ENCODE data around the gene PDK2.
"Not testable (repeated sequence)": the region's sequence is repeated elsewhere in the genome, so short reads cannot be mapped to it uniquely, and the experiment has no call there.

Gene PDK2

DNA sequence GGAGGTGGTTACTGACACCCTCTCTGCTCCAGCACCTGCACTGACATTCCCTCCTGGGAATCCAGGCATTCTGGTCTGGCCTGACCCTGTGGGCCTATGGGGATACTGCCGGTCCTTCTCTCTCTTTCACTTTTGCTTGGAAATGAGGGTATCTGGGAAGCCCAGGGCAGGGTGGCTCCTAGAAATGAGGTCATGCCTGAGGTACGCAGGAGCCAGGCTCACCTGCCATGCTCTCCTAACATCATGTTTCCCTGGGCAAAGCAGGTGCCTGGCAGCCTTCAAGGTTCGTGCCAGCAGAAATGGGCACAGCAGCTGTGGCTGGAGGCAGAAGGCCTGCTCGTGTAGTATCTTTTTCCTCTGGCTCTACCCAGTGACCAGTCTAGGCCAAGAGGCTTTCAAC, 35.9 kb upstream of the PDK2 start:
- DNase-seq: no peak

DNA sequence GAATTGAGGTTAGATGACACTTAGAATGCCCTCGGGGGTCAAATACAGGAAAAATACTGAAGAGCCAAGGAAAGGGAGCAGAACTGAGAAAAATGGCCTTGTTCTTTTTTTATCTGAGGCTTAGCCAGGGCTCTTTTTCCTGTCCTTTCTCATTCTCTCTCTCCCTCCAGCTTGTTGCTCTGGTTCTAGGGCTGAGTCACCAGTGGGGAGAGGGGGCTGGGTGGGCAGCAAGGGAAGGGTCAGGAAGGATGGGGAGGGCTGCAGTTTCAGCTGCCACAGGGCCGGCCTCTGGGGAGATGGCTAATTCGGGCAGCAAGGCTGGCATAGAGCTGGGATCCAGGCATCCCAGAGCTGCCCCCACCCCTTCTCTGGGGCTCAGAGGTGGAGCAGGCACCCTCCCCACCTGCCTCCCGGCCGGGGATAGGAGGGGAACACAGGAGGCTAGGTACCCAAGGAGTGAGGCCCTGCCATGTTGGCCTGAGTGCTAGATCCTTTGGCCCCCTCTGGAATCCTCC, 35.3 kb upstream of the PDK2 start:
- DNase-seq: no peak

DNA sequence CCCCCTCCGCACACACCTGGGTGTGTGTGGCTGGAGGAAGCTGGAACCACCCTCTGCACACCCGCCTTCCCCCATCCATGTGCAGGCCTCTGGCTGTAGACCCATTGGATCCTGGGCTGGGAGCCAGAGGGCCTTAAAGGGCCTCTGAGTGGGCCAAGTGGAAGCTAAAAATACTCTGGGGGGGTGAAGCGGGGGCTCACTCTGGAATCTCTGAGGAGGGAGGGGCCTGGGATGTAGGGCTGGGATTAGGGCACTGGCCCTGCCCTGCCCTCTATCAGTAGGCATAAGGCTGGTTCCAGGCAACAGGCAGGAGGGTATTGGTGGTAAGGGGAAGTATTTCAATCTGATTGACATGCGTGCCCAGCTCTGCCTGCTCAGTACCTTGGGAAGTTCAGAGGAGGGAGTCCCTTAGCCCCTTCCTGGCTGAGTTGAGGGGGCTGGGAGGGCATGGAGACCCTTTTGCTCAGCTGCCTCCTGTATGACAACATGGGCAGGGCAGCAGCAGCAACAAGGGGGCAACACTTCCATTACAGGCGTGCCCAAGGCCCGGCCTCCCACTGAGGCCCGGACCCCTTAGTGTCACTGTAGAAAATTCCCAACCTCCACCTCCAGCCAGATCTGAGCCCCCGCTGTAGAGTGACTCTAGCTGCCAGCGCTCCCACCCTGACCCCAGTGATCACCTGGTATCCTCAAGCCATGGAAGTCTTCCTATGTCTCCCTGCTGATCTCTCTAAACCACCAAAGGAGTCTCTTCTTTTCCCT, 34.0 kb upstream of the PDK2 start:
- DNase-seq: no peak

DNA sequence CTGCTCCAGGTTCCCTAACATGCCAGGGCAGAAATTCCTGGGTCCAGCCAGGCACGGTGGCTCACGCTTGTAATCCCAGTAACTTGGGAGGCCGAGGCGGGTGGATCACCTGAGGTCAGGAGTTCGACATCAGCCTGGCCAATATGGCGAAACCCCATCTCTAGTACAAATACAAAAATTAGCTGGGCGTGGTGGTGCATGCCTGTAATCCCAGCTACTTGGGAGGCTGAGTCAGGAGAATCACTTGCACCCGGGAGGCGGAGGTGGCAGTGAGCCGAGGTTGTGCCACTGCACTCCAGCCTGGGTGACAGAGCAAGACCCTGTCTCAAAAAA, 33.5 kb upstream of the PDK2 start:
- DNase-seq: not testable (repeated sequence)

DNA sequence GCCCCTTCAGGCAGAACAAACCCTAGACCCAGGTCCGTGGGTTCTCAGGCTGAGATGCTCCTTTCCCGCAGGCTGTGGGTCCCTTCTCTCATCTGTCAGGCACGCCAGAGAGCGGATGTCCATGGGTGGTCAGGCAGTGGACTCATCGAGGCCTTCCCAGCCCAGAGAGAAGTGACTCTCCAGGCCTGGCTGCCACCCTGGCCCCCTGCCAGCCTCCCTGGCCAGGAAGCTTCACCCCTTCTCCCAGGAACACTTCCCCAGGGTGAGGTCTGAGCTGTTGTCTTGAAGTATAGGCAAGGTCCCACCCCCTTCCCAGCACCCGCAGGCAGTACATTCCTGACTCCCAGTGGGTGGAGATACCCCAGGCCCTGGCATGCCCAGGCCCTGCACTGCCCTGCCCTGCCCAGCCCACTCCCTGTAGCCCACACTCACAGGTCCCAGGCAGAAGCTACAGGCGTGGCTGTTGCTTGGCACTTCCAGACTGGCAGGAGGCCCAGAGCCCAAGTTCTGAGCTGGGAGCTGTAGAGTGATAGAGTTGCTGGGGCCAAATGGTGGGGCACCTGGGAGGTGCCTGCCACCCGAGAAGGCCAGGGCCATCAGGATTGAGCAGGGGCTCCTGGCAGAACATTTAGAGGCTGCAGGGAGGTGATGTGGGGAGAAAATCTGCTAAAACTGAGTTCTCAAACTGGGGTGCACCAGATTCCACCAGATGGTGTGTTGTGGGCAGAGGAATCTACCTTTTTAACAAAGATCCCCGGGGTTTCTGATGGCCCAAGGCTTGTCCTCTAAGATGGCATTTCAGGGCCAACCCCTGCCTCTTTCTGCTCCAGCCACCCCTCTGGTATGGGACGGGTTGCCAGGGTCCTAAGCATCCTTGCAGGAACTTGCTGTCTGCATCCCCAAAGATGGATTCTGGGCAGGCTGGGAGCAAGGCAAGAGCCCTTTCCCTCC, 32.6 kb upstream of the PDK2 start:
- DNase-seq: no peak

DNA sequence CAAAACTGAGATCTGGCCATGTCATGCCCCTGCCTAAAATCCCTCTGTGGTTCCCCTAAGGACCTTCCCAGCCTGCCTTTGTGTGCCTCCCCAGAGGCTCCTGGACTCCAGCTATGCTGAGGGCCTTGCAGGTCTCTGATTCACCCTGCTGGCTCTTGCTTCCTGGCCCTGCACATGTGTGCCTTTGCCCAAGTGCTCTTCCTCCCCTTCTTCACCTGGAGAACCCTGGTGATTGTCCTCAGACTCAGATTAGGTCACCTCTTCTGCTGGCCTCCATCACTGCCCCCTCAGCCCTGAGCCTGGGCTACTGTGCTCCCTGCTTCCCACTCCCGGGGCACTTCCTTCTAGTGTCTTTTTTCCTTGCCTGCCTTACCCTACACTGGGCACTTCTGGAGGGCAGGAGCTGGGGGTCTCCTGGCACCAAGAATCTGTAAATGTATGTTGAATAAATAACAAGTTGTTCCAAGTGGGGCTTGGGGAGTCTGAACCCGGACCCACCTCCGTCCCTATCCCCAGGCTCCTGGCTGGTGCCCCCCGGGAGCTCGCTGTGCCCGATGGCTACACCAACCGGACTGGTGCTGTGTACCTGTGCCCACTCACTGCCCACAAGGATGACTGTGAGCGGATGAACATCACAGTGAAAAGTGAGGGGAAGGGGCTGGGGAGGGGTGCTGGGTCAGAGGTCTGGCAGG, 31.4 kb upstream of the PDK2 start:
- no peak for DNase-seq

DNA sequence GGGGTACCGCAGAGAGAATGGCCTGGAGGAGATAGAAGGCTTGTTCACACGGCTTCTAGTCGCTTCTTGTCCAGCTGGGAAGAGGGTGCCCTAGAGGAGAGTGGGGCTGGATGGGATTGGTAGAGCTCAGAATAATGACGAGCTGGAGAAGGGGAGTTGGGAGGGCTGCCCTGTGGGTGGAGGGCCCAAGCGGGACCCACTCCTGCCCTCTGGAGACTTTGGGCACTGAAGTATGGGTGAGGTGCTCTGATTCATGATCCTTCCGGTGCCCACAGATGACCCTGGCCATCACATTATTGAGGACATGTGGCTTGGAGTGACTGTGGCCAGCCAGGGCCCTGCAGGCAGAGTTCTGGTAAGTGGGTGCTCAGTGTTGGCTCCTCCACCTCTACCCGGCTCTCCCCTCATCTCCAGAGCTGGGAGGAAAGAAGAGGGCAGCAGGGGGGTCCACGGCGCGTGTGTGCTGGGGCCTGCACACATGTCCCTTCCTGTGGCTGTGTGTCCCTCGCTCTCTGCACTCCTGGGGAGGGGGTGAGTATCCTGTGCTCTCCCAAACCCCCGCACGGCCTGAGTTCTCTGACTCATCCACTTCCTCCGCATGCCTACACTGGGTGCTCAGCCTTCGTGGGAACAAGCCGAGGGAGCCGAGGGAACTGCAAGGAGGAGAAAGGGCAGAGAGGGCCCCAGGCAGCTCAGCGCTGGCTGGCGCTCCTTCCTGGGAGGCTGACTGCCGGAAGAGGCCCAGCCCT, 30.7 kb upstream of the PDK2 start:
- DNase-seq: no peak

DNA sequence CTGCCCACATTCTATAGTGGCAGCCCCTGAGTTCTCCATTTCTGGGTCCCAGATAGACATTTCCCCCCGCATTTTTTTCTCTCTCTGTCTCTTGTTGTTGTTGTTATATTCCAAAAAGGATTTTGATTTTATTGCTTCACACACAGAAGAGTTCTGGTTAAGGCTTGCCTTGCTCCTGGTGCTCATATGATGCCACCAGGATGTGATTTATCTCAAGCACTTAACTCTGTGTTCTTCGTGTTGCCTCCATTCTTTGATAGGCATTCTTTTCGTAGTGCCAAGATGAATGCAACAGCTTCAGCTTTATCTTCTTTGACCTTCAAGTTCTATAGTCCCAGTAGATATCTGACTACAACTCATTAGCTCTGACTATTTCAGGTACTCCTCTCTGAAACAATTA, 30.1 kb upstream of the PDK2 start:
- DNase-seq: no peak

DNA sequence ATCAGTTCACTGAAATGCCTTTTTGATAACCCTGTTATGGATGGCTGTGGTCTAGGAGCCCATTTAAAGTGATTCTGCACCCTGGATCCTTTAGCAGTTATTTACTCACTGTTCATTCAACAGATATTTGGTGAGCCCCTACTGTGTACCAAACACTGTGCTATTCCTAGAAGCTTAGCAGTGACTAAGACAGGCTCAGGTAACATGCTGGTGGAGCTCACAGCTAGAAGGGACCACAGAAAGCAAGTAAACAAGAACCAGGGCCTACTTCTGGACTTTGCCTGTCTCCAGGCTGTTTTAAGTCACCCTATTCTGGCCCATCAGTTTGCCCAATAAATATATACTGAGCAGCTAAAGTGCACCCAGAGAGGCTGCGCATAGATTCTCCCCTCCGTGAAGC, 28.2 kb upstream of the PDK2 start:
- DNase-seq: no peak

DNA sequence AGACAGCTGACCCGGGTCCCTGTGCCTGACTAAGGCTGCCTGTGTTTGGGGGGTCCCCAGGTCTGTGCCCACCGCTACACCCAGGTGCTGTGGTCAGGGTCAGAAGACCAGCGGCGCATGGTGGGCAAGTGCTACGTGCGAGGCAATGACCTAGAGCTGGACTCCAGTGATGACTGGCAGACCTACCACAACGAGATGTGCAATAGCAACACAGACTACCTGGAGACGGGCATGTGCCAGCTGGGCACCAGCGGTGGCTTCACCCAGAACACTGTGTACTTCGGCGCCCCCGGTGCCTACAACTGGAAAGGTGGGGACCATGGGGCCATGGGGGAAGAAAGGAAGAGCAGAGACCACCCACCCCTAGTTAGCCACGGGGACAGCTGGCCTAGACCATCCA, 27.2 kb upstream of the PDK2 start:
- DNase-seq: no peak

DNA sequence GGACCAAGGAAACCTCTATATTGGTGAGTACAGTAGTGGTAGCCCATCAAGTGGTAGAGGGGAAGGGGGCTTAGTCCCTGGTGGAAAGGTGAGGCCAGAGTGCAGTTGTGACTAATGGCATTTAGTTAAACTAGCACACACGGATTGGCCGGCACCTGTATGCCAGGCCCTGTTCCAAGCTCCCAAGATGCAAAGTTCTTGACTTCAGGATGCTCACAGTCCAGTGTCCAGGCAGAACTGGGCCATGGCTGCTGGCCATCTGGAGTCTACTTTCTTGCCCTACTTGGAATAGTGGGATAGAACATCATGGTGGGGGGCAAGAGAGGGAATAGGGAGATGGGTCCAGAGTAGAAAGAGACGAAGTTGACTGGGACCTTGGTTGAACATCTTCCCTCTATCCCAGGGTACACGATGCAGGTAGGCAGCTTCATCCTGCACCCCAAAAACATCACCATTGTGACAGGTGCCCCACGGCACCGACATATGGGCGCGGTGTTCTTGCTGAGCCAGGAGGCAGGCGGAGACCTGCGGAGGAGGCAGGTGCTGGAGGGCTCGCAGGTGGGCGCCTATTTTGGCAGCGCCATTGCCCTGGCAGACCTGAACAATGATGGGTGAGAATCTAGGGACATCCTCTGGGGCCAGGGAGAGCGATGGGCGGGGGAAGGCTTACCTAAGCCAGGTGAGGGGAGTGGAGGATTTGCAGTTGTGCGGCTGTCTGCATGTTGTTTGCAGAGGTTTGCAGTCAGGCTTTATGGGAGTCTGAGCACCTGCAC, 24.1 kb upstream of the PDK2 start:
- no peak for DNase-seq

DNA sequence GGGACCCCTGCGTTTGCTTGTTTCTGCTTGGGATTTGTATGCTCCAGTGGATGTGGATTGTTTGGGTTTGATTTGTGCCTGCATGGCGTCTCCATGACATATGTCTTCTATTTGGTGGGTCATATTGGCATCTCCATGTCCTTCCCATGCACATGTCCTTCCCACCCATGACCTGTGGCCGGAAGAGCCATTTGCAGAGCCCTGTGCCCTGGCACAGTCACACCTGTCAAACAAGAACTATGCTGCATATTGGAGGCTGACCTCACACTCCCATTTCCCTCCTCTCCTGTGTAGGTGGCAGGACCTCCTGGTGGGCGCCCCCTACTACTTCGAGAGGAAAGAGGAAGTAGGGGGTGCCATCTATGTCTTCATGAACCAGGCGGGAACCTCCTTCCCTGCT, 23.5 kb upstream of the PDK2 start:
- no peak for DNase-seq

DNA sequence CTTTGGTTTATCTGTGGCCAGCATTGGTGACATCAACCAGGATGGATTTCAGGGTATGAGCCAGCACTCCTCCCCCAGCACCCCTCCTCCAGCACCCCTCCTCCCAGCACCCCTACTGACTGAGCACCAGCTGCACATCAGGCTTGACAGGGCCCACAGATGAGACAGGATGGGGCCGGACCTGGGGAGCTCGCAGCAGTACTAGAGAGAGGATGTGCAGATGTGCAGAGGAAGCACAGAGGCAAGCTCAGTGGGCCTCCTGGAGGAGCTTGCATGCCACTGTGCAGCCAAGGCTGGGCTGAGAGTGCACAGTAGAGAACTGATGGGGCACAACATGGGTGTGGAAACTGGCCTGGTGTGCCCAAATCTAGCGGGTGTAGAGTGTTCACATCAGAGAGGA, 23.0 kb upstream of the PDK2 start:
- no peak for DNase-seq

DNA sequence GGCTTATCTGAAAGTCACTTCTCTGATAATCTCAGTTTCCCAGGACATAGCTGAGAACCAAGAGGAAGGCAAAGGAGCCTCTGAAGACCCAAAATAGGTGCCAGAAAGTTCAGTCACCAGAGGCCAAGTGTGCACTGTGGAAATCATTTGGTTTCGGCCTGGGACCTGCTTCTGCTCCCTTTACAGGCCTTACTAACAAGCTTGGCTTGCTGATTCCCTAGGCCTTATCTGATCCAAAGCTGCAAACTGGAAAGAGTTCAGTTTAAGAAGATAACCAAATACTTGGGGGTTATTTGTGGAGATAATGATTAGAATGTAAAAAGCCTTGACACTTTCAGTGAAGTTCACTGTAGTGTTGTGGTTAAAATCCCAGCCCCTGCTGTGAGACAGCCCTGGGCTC, 22.2 kb upstream of the PDK2 start:
- DNase-seq: no peak

DNA sequence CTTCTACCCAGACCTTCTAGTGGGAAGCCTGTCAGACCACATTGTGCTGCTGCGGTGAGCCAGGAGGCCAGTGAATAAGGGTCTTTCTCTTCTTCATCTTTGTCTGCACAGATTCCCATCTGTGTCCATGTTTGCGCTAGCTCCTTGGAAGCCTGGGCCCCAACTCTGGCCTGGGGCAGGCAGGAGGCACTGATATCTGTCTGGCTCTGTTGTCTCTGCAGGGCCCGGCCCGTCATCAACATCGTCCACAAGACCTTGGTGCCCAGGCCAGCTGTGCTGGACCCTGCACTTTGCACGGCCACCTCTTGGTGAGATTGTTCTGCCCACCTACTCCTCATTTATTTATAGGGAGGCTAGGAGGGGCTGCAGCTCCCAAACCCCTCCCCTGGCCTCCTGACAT, 20.9 kb upstream of the PDK2 start:
- no peak for DNase-seq

DNA sequence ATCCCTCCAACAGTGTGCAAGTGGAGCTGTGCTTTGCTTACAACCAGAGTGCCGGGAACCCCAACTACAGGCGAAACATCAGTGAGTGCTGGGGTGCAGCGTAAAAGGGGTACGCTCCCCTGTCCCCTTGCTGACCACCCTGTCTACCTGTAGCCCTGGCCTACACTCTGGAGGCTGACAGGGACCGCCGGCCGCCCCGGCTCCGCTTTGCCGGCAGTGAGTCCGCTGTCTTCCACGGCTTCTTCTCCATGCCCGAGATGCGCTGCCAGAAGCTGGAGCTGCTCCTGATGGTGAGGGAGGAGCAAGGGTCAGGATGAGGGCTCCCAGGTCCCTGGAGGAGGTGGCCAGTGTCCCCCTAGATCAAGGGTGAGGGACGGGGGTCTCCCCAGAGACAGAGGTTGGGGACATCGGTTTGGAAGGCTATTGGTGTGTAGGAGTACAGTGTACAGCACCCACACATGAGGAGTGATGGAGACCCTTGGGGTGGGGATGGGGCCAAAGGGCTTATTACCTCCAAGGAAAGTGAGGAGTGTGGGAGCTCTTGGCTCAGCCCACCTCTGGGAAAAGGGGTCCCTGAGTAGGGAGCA, 19.6 kb upstream of the PDK2 start:
- no peak for DNase-seq

DNA sequence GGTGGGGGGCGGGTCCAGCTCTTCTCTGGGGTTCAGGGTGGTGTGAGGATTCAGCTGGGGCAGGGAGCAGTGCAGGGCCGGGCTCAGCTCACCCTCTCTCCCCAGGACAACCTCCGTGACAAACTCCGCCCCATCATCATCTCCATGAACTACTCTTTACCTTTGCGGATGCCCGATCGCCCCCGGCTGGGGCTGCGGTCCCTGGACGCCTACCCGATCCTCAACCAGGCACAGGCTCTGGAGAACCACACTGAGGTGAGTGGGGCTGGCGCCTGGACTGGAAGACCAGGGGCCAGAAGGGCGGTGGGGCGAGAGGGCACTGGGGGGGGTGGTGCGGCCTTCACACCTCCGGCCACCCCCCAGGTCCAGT, 18.9 kb upstream of the PDK2 start:
- DNase-seq: no peak

DNA sequence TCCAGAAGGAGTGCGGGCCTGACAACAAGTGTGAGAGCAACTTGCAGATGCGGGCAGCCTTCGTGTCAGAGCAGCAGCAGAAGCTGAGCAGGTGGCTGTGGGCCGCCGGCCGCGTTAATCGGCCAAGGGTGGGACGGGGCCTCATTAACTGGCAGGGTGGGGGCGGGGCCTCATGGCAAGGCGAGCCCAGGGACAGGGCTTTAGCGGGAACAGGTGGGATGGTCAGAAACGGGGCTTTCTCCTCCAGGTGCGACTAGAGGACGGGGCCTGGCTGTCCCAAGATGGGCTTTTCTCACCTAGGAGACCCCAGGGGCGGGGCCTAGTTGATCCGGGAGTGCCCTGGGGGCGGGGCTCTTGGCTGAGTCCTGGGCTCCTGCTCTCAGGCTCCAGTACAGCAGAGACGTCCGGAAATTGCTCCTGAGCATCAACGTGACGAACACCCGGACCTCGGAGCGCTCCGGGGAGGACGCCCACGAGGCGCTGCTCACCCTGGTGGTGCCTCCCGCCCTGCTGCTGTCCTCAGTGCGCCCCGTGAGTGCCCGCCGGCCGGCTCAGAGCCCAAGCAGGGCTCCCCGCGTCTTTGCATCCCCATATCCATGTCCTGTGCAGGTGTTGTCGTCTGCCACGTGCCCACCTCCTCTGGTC, 18.4 kb upstream of the PDK2 start:
- DNase-seq: no peak

DNA sequence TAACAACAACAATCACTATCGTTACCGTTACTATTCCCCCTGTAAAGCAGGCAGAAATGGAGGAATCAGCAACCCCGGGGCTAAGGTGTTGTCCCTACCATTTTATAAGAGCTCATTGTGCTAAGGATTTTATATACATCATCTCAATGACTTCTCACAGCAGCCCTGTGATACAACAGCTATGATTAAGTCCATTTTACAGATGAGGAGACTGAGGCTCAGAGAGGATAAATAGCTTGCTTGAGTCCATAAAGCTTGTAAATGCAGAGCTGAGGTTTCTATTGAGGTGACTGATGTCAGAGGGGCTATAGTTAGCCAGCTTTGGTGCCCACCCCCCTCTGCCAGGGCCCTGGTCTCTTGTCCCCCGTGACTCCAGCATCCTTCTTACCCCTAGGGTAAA, 16.7 kb upstream of the PDK2 start:
- no peak for DNase-seq

DNA sequence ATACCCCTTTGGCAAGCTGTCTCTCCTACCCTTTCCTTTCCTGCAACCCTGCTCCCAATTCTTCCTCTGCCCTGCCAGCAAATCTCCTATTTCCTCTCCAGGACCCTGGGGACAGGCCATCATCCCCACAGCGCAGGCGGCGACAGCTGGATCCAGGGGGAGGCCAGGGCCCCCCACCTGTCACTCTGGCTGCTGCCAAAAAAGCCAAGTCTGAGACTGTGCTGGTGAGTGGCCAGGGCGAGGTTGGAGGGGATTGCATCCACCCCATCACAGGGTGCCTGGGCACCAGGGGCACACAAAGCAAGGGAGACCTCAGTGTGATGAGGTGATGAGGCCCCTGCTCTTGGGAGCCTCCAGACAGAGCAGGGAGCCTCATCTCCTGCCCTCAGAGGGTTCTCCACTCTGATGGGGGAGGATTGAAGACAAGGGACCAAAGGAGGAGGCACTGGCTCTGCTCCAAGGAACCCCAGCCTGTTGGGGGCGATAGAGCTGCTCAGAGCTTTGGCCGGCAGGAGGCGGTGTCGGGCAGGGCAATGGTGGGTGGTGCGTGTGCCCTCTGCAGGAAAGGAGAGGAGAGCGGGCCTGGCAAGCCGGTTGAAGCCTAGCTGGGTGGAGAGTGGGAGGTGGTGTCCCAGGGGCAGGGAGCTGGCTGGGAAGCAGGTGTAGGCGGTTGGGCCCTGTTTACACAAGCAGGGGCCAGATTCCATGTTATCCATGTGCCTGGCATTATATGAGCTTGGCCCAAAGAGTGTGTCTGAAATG, 15.6 kb upstream of the PDK2 start:
- DNase-seq: no peak
